IMR-90 (cell line): ENCODE measurements around the gene IL18R1.

Experiments used
- CTCF ChIP-seq: conservative IDR thresholded peaks from 2 replicates; pipeline ENCODE4 v1.5.1; 2012; ENCODE audit warnings: mild to moderate bottlenecking, low read depth, low read length, improper control_type of control experiment
- FOS ChIP-seq: fragments of 150-350 bp; IDR thresholded peaks from 2 replicates; pipeline ENCODE4 v1.6.1; 2016; ENCODE audit warnings: low read depth, low read length
- MAZ ChIP-seq: IDR thresholded peaks from 2 replicates; pipeline ENCODE4 v1.6.1; 2012; ENCODE audit warnings: low read depth, mild to moderate bottlenecking, low read length, improper control_type of control experiment, moderate library complexity, borderline replicate concordance
- MXI1 ChIP-seq: IDR thresholded peaks from 2 replicates; pipeline ENCODE4 v1.6.1; 2012; ENCODE audit warnings: low read depth, mild to moderate bottlenecking, low read length, moderate library complexity, borderline replicate concordance
- POLR2A ChIP-seq: IDR thresholded peaks from 2 replicates; pipeline ENCODE4 v1.6.1; 2012; ENCODE audit warnings: mild to moderate bottlenecking, low read depth, low read length
- RAD21 ChIP-seq: IDR thresholded peaks from 2 replicates; pipeline ENCODE4 v1.6.1; 2012; ENCODE audit warnings: low read length, improper control_type of control experiment
- RFX5 ChIP-seq: IDR thresholded peaks from 2 replicates; pipeline ENCODE4 v1.8.0; 2012; ENCODE audit warnings: low read depth, mild to moderate bottlenecking, low read length, moderate library complexity
- USF2 ChIP-seq: fragments of 150-350 bp; IDR thresholded peaks from 2 replicates; pipeline ENCODE4 v1.6.1; 2017; ENCODE audit warnings: mild to moderate bottlenecking, antibody characterized with exemption, low read length, low read depth

- TF ChIP-seq CTCF (no peak), POLR2A (no peak), RAD21 (no peak), USF2 (no peak), MXI1 (no peak), RFX5 (no peak), FOS (no peak), MAZ (no peak)
These were observed 17.9 kb upstream of the IL18R1 start for GRCh38 chr2:102337481-102338386.
